HepG2 (cell line): ENCODE data around the gene IMPDH1. TPM values are rescaled to one million over a fixed set of nuclear protein-coding genes. Genes with fewer than 3 reads are reported as not detected.

Experiments
- ARID3A ChIP-seq: IDR thresholded peaks from 2 replicates; pipeline ENCODE4 v1.6.1; 2012; ENCODE audit warnings: low read depth, low read length, improper control_type of control experiment
- GLMP ChIP-seq: sonication (generic); formaldehyde crosslinking; IDR thresholded peaks from 2 replicates; pipeline ENCODE4 v1.9.0; 2021; ENCODE audit warnings: missing genetic modification reagents, mild to moderate bottlenecking, borderline replicate concordance
- GMEB1 ChIP-seq: sonication (generic); formaldehyde crosslinking; IDR thresholded peaks from 2 replicates; pipeline ENCODE4 v1.5.1; 2020; ENCODE audit warnings: missing genetic modification reagents, mild to moderate bottlenecking, borderline replicate concordance
- NBN ChIP-seq: fragments of 450-650 bp; conservative IDR thresholded peaks from 2 replicates; pipeline ENCODE4 v1.6.1; 2017
- NCOA1 ChIP-seq: sonication (generic); formaldehyde crosslinking; IDR thresholded peaks from 2 replicates; pipeline ENCODE4 v1.9.0; 2021; ENCODE audit warnings: missing genetic modification reagents
- NFYC ChIP-seq: IDR thresholded peaks from 2 replicates; pipeline ENCODE4 v1.6.1; 2016; ENCODE audit warnings: missing genetic modification reagents, missing compliant biosample characterization
- PLRG1 ChIP-seq: fragments of 450-650 bp; conservative IDR thresholded peaks from 2 replicates; pipeline ENCODE4 v1.6.1; 2016
- RFX5 ChIP-seq: IDR thresholded peaks from 2 replicates; pipeline ENCODE4 v1.6.1; 2011; ENCODE audit warnings: low read depth, low read length, improper control_type of control experiment
- SMARCE1 ChIP-seq: fragments of 450-650 bp; IDR thresholded peaks from 2 replicates; pipeline ENCODE4 v1.6.1; 2017; ENCODE audit warnings: borderline replicate concordance
- TEF ChIP-seq: sonication (generic); formaldehyde crosslinking; IDR thresholded peaks from 2 replicates; pipeline ENCODE4 v1.5.0; 2020; ENCODE audit warnings: missing genetic modification reagents
- YY1 ChIP-seq: IDR thresholded peaks from 2 replicates; pipeline ENCODE4 v1.6.1; 2011; ENCODE audit warnings: low read length, low read depth, moderate library complexity, mild to moderate bottlenecking; ENCODE audit not compliant: insufficient read depth, insufficient replicate concordance
- ZBTB25 ChIP-seq: IDR thresholded peaks from 2 replicates; pipeline ENCODE4 v1.6.1; 2018; ENCODE audit warnings: missing genetic modification reagents
- ZNF142 ChIP-seq: sonication (generic); formaldehyde crosslinking; IDR thresholded peaks from 2 replicates; pipeline ENCODE4 v1.4.0; 2020; ENCODE audit warnings: missing genetic modification reagents
- ZNF329 ChIP-seq: sonication (generic); formaldehyde crosslinking; IDR thresholded peaks from 2 replicates; pipeline ENCODE4 v1.9.0; 2021; ENCODE audit warnings: low read depth, mild to moderate bottlenecking, missing genetic modification reagents
- ZNF619 ChIP-seq: sonication (generic); formaldehyde crosslinking; IDR thresholded peaks from 2 replicates; pipeline ENCODE4 v1.4.0; 2020; ENCODE audit warnings: mild to moderate bottlenecking, missing genetic modification reagents
- ZNF670 ChIP-seq: sonication (generic); formaldehyde crosslinking; IDR thresholded peaks from 2 replicates; pipeline ENCODE4 v1.8.0; 2022; ENCODE audit warnings: mild to moderate bottlenecking, missing genetic modification reagents, borderline replicate concordance
- ZNF713 ChIP-seq: sonication (generic); formaldehyde crosslinking; IDR thresholded peaks from 2 replicates; pipeline ENCODE4 v1.4.0; 2020; ENCODE audit warnings: mild to moderate bottlenecking, missing genetic modification reagents
- polyA plus RNA-seq, 8 experiments: library from polyadenylated mRNA; depleted of rRNA in 3 of 8; stranded (reverse) in 7 of 8; unstranded in 1 of 8; fragments of >200 nt; fragmentation: Illumina TruSeq in 4 of 8; extraction: Trizol in 4 of 8; gene quantifications; 2 replicates each; pipeline versions ENCODE4 v1.2.1 to v1.2.3, GENCODE V29; 2011 to 2016; ENCODE audit warnings: low read depth in 4 of 8, missing spikeins in 1 of 8, mixed read lengths in 1 of 8; ENCODE audit not compliant: insufficient read depth in 1 of 8
- total RNA-seq, 5 experiments: library from RNA; depleted of rRNA; stranded (reverse); fragments of >200 nt; fragmentation: Illumina TruSeq; extraction: Trizol; gene quantifications; 2 replicates each; pipeline ENCODE4 v1.2.3, GENCODE V29; 2016; ENCODE audit warnings: low read depth in 1 of 5

Gene IMPDH1
- total and polyA plus RNA-seq, 2 of the 13 experiments (the other 11 are each of a cell fraction or from before 2014, with no cell fraction given): 22.8 to 34.0 TPM

GRCh38 chr7:128405471-128406313 lies 4.1 kb downstream of the IMPDH1 start (continued):
- peak; percentile 79 for TF ChIP-seq ZNF142
- no peak for TF ChIP-seq ZNF329
- TF ChIP-seq TEF: no peak
- TF ChIP-seq ZNF713: 0 out of 2 replicates have a peak, but pooled peaks have one; percentile 74
- no peak for TF ChIP-seq PLRG1
- no peak for TF ChIP-seq SMARCE1
- no peak for TF ChIP-seq NFYC (CRISPR knock-in tag)
- no peak for TF ChIP-seq GMEB1
- no peak for TF ChIP-seq GLMP (CRISPR knock-in tag)
- TF ChIP-seq ZBTB25: no peak
- TF ChIP-seq RFX5: no peak
- TF ChIP-seq NBN: no peak
- TF ChIP-seq YY1: no peak
- peak; percentile 65; the same call in 1 of the 2 replicates for TF ChIP-seq ZNF619 (CRISPR knock-in tag)
- no peak for TF ChIP-seq NCOA1 (CRISPR knock-in tag)
- no peak; the same call in 1 of the 2 replicates for TF ChIP-seq ZNF670 (CRISPR knock-in tag)
- no peak for TF ChIP-seq ARID3A
